ELR (cell line): ENCODE results near the gene CD6.
"Not testable (repeated sequence)": the region's sequence is repeated elsewhere in the genome, so short reads cannot be mapped to it uniquely, and the experiment has no call there.

Source experiments
- DNase-seq: peaks from one replicate; pipeline ENCODE4 v3.0.0-alpha.2; 2015; ENCODE audit warnings: low read depth

CD6 gene

DNA sequence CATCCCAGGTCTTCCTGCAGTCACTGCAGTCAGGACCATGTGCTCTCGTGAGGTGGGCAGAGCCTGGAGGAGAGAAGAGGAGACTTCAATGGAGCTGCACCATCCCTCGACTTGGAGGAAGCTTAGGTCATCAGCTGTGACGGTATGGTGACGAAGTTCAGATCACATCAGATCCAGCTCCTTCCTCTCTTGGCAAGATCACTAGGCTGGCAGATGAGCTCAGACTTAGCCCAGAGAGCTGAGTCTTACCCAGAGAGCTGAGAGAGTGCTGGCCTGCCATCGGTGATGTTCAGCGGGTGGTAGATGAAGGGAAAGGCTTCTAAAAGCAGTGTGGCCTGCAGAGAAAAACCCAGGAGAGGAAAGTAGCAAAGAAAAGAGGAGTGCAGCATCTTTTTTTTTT lies 17.7 kb upstream of the CD6 start:
- DNase-seq = peak; percentile 49

DNA sequence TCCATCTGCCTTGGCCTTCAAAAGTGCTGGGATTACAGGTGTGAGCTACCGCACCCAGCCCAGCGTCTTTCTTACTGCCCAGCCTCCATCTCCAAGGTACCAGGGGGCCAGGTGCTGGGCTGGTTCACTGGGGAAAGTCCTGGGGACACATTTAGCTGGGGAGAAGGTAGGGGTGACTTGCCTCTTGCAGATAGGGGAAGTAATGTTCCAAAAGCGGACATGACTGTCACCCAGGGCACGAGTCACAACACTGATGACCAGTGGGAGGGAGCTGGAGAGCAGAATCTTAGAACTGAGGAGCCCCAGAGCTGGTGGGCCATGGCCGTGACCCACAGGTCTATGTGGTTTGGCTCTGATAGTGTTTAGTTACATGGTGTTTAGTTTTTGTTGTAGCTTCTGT lies 17.1 kb upstream of the CD6 start:
- no peak for DNase-seq

DNA sequence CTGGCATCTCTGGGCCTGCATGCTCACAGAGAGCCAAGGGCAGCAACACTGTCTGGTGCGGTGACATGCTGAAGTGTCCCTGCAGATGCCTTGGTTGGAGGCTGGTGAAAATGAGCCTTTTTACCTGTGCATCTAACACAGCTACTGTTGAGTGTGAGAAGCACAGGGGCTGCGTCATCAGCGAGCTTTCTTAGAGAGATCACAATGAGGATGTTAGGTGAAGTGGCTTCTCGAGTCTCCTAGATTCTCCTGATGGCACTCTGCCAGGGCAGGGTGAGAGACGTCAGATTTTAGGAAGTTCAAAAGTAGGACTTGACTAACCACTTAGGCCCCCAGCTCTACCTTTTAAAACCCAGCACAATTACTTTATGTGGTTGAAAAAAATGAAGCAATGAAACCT lies 15.9 kb upstream of the CD6 start:
- DNase-seq = no peak

GRCh38 chr11:60957188-60957587 lies 14.3 kb upstream of the CD6 start:
- peak; percentile 32 for DNase-seq

DNA sequence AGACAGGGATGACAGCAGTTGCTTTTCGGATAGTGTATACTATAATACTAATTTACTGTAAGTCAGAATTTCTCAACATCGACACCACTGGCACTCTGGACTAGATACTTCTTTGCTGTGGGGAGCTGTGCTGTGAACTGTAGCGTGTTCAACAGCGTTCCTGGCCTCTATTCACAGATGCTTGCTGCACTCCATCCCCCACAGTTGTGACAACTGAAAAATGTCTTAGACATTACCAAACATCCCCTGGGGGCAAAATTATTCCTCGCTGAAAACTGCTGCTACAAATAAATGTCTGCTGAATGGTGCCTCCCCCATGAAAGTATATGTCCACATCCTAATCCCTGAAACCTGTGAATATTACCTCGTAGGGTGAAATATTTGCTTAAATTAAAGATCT lies 12.0 kb upstream of the CD6 start:
- DNase-seq = peak; percentile 50

- DNase-seq = no peak
Measured at GRCh38 chr11:60960405-60960804, 11.1 kb upstream of the CD6 start.

- no peak for DNase-seq
Measured at GRCh38 chr11:60964801-60965200, 6.7 kb upstream of the CD6 start.

- DNase-seq = no peak
Measured at GRCh38 chr11:60966890-60967289, 4.6 kb upstream of the CD6 start.

DNA sequence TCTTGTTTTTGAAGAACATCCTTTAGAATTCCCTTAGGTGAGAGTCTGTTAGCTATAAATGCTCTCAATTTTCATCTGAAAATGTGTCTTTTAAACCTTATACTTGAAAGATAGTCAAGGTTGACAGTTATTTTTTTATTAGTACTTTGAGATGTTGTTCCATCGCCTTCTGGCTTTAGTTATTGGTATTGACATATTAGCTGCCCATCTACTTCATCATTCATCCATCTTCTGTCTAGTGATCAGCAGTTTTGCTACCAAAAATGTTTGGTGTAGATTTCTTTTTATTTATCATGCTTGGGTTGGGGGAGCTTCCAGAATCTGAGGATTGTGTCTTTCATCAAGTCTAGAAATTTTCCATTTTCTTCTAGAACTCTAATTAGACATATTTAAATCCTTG lies 3.3 kb upstream of the CD6 start:
- DNase-seq = no peak

- peak; percentile 60 for DNase-seq
Measured at GRCh38 chr11:60970369-60970774, 1.1 kb upstream of the CD6 start.

GRCh38 chr11:60970890-60971289 lies 590 bp upstream of the CD6 start:
- DNase-seq = no peak

GRCh38 chr11:60972182-60973030 lies 926 bp downstream of the CD6 start:
- DNase-seq = no peak

DNA sequence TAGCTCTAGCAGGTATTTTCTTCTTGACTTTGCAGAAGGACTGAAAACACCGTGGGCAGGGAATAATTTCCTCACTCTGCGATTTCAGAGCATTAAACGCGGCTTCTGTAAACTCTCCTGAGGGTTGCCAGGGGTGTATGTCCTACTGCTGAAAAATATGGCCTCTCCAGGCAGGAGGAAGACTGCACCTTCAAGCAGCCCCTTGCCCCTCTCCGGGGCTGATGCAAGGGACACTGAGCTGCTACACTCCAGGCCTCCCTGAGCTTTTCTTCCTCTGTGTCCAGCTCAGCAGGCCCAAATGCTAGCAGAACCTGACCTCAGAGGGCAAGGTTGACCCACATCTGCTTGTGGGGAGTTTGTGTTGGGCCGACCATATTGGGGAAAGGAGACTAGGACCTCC lies 2.2 kb downstream of the CD6 start:
- no peak for DNase-seq

DNA sequence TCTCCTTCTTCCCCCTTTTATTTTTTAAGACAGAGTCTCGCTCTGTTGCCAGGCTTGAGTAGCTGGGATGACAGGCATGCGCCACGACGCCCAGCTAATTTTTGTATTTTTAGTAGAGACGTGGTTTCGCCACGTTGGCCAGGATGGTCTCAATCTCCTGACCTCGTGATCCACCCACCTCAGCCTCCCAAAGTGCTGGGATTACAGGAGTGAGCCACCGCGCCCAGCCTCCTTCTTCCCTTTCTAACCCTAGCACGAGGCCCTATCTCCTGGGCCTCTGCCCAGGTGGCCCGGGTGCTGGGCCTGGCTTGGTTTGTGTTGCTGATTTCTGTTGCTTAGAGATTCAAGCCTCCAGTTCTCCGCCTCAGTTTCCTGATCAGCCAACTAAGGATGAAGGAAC lies 2.8 kb downstream of the CD6 start:
- not testable (repeated sequence) for DNase-seq

- DNase-seq = no peak
Measured at GRCh38 chr11:60974726-60975125, 3.2 kb downstream of the CD6 start.

GRCh38 chr11:60977224-60977623 lies 5.7 kb downstream of the CD6 start:
- no peak for DNase-seq

GRCh38 chr11:60977836-60978235 lies 6.4 kb downstream of the CD6 start:
- DNase-seq = no peak

GRCh38 chr11:60978546-60979380 lies 7.3 kb downstream of the CD6 start:
- DNase-seq = no peak

GRCh38 chr11:60981515-60981914 lies 10.0 kb downstream of the CD6 start:
- DNase-seq = no peak

DNA sequence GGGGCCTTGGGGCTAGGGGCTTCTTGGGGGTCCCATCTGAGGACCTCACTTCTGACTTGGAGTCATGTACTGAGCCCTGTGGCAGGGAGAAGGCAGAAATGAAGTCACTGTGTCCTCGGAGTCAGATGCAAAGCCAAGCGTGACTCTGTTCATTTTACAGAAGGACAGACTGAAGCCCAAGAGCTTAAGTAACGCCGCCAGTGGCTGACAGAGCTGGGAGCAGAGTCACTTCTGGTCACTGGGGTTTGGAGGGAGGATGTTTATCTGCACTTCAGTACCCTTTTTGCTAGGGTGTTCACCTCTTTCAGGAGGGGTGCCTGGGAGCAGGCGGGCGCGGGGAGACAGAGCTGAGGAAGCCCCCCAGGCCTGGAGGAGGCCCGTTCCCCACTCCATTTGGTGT lies 10.7 kb downstream of the CD6 start:
- DNase-seq = no peak

DNA sequence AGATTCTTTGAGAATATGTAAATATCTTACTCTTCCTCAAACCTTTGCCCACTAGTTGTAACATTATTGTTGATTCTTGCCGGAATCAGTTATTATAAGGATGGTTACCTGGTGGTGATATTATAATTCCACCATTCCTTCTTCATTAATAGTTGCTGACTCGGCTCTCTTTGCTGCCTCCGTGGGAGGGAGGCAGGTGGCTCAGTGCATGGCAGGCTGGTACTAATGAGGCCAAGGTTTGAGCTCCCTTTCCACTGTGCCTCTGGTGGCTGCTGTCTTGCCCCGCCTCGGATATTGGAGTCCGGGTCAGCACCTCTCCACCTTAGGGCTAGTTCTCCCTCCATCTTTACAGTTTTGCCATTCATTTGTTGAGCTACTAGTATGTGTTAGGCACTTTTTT lies 12.7 kb downstream of the CD6 start:
- DNase-seq = no peak

GRCh38 chr11:60984636-60985035 lies 13.2 kb downstream of the CD6 start:
- no peak for DNase-seq

- no peak for DNase-seq
Measured at GRCh38 chr11:60985501-60985900, 14.0 kb downstream of the CD6 start.
